HG03108 (cell line): ENCODE data around the gene TEX26.

Source experiments
- ATAC-seq: cut with Tn5 transposase; IDR thresholded peaks from one replicate; pipeline ENCODE4 v1.9.1; 2021; ENCODE audit warnings: moderate library complexity; ENCODE audit not compliant: unreplicated experiment

The TEX26 gene

DNA sequence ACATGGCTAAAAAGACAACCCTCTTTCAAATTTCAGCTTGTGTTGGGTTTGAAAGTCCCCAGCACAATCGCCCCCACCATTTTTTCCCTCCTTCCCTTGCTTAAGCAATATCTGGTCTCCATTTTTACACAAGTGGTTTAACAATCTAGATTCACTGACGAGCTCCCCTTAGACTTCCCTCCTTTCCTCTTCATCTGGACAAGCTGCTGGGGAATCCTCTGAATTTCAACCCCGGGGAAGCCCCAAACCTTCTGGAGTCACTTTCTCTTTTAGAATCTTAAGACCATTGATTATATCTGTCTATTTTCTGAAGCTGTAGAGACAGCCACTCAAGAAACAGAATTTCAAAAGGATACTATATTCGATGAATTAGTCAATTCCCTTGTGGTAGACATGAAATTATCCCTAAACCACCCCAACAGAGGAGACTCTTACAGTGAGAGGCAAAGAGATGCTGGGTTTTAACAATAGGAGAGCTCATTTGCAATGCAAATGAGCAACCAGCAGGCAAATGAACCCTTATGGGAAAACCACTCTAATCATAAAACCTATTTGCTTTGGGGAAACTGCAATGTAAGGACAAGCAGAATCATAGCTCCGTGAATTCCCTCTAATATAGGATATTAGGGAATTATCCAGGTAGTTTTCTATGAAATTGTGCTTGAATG is 78.9 kb downstream of the TEX26 start:
- no peak for ATAC-seq

DNA sequence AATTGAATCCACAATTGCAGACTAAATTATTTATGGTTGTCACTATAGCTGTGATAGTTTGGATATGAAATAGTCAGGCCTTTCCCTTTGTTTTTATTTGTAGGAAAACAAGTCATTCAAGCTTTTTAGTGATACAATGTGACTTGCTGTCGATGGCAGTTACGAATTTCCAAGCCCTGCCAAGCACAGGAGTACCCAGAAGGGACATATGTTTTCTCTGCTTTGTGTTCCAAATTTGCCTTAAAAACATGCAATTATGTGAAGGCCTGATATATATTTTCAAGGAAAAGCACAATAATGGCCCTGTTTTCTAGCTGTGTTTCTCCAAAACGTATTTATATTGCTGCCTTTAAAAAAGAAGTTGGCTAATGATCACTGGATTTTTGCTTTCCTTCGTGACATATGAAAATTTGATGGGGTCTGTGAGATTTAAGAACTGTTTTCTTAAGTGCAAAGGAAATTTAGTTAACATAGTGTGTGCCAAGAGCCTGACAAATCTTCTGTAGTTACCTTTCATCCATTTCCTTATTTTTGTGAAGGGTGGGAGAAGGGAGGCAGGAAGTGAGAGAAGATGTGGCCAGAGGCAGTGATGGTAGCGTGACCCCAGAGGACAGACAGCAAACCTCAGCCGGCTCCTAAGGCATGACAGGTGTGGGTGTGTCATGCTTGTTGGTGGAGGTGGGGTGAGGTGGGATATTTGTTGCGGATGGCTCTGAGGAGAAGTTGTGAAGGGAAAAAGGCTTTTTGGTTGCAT is 79.6 kb downstream of the TEX26 start:
- no peak for ATAC-seq

DNA sequence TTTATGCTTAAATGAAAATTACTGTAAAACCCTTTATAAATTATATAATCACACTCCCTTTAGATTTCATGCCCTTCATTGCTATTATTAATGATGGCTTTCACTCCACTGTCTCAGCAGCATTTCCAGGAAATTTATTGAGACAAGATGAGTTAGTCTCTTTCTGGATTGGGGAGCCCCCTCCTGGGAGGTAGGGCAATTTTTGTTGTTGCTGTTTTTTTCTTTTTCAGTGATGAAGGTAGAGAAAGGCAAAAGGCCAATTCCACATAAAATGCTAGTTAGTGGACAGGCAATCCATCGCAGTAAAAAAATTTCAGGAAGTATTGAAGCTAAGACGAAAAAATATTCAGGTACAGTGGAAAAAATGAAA is 80.2 kb downstream of the TEX26 start:
- no peak for ATAC-seq

DNA sequence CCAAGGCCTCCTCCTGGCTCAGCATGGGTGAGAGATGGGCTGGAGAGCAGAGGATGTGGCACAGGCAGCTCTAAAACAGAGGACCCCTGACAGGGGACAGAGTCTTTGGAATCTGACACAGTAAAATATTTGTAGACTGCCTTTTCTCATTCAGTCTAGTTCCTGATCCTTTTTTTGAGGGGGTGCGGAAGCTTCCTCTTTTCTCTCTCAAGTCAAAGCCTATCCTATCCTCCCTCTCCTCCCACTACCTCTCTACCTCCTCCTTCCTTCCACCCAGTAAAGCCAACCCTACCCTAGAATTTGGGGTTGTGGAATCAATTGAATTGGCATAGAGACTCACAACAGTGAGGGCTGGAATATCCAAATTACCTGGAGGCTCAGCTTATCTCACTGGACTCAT is 82.0 kb downstream of the TEX26 start:
- no peak for ATAC-seq

DNA sequence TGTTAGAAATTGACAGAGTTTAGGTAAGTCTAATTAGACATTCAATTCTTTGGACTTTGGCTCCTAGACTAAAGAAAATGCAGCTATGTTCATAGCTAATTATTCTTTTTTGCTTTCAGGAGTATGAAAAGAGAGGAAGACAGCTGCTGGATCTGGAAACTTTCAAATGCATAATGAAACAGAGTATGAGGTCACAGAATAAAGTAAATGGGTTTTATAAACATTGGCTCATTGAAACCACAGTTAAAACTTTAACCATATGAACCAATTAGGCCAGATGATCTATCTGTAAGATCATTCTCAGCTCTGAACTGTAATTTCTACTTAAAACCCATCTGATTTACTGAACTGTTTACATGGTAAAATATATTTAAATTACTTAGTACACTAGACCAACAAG is 82.7 kb downstream of the TEX26 start:
- no peak for ATAC-seq

DNA sequence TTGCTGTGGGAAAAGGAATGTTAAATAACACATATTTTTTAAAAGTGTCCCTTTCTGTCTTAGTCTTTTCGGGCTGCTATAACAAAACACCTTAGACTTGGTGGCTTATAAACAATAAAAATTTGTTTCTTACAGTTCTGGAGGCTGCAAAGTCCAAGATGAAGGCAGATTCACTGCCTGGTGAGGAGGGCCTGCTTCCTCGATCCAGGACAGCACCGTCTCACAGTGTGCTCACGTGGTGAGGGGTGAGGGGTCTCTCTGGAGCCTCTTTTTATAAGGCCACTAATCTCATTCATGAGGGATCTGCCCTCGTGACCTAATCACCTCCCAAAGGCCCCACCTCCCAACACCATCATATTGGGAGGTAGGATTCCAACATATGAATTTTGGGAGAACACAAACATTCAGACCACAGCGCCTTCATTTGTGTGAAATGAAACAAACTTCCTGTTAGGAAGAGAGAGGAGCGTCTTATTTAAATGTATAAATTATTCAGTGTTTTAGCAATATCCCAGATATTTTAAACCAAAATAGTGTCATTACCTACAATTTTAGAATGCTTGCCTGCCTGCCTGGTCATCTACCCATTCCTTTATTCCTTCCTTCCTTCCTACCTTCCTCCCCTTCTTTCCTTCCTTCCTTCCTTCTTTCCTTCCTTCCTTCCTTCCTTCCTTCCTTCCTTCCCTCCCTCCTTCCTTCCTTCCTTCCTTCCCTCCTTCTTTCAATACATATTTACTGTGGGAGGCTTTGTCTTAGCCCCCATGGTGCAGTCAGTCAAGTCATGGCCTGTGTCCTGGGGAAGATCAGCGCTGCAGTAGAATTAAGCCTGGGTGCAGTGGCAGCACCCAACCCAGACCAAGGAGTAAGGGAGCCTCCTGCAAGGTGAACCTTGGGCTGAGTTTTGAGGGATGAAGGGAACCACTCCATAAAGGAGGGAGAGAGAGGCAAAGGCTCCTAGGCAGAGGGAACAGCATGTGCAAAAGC is 84.2 kb downstream of the TEX26 start:
- ATAC-seq: no peak

DNA sequence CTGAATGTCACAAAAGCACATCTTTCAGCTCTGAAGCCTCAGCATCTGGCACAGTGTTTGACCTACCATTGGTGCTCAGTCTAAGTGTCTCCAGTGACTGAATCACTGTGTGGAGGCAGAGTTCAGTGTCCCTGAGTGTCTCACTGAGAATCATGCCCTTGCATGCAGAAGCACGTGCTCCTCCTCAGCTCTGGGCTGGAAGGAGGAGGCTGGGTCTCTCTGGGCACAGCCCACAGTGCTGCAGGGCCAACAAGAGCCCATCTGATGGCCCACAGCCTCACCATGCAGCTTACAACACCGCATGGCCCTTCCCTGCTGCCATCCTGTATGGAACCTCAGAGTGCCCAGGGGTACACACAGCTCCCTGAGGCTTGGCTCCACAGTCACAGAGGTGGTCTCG is 86.1 kb downstream of the TEX26 start:
- ATAC-seq: no peak

DNA sequence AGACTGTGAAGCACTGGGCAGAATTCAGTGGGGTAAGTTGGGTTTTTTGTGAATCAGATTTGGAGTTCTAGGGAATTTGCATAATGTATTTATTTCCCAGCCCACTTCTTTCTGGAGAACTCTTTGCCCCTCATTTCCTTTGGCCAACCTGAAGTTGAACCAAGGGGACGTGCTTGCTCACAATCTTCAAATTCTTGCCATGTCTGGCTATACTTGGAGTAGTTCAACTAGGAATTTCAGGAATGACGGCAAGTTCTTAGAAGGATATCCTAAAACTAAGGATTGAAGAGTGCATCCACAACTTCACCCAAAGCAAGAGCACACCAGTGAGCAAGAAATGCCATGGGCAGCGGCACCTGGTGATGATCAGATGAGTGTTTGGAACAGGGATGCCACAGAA is 88.5 kb downstream of the TEX26 start:
- no peak for ATAC-seq

DNA sequence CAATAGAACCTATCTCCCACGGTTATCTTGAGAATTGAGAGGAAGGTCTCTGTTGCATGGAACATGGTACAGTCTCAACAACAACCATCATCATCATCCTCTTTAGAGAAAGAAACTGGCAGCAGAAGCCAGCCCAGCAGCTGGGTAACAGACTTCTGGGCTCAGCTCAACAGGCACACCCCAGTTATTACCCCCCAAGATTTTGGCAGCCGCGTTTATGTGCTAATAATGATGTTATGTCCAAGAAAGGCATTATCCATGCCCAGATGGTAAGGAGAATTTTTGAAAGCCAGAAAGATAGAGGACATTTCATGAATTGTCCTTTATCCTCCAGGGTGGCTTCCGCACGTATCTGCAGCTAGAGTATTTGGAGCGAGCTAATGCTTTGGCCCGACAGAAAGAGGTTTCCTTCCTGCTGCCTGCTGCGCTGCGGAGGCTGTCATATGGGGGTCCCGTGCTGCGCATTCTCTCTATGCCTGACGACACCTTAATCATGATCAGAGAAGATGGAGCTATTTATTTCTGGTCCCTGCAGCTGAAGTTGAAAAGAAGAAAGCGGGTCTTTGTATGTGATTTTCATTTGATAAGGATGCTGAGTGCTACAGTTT is 89.9 kb downstream of the TEX26 start:
- no peak for ATAC-seq

DNA sequence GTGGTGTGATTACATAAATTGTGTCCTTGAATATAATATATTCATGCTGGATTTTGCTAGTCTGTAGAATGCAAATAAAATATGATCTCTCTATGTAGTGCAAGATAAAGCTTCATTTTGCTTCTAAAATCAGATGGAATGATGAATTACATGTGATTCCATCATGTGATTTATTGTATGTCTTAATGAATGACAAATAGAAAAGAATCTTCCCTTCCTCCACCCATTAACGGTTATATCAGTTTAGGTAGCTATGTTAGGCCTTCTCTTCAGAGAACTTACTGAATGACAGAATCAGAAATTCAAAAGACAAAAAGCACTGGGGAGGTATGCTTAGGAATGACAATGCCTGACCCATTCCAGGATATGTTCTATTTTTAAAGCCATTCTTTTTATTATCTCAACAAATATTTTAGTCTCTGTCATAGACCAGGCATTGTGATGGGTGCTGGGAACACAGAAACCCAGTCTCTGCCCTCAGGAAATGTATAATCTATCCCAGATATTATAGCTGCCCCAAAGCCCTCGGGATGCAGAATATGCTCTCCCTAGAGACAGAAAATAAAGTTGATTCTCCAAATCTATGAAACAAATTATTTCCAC is 90.6 kb downstream of the TEX26 start:
- ATAC-seq: no peak
